Measurements from ENCODE around the gene JMJD4. TPM values are rescaled to one million over a fixed set of nuclear protein-coding genes. Genes with fewer than 3 reads are reported as not detected.

Gene JMJD4
- total and polyA plus RNA-seq, 2 donors (not counting 3 experiments of a cell fraction or from before 2014, with no cell fraction given) = 17.3 to 31.2 TPM

DNA sequence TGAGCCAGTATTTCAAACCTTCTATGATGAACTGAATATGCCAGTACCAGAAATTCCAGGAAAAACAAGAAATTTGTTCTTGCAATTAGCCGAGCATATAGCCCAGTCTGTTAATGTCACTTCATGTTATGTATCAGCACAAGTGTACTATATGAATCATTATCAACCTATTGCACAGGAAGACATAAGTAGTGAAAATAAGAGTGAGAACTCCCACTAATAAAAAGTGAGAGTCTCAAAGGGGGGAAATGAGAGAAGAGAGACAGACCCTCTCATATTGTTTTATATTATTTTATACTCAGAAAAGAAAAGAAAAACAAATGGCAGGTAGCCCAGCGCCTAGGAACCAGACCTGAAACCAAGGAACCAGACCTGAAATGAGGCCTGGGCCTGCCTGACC lies 16.2 kb downstream of the JMJD4 start:
- no peak overlapping the region for H3K27ac ChIP-seq (ENCODE audit: insufficient read depth, low read depth, low read length)
- H3K9me3 ChIP-seq (replicated peaks; ENCODE audit: control insufficient read depth, insufficient read depth, low read length) = no peaks in the 10 kb centered on the region
- H3K4me1 ChIP-seq (ENCODE audit: control insufficient read depth, extremely low read depth, insufficient read depth, low read length) = no peaks in the 10 kb centered on the region
- H3K9me1 ChIP-seq (replicated peaks; ENCODE audit: control insufficient read depth, extremely low read depth, insufficient read depth, low read length) = no peaks in the 10 kb centered on the region
- no peak overlapping the region for H2AFZ ChIP-seq (ENCODE audit: low read depth, low read length)
- no peaks in the 10 kb centered on the region for H3K79me2 ChIP-seq (ENCODE audit: control insufficient read depth, insufficient read depth, low read length)
- FAIRE-seq = no peak
- TF ChIP-seq EZH2 (IDR thresholded peaks at IDR 0.05; ENCODE audit: borderline replicate concordance, low read depth, low read length, severe bottlenecking) (no peak), GATA2 (IDR thresholded peaks at IDR 0.05; ENCODE audit: insufficient read depth, insufficient read length, low read depth, low read length) (no peak), JUN (IDR thresholded peaks at IDR 0.05; ENCODE audit: borderline replicate concordance, insufficient read depth, insufficient read length, low read depth) (no peak)
- TF ChIP-seq, protein P1, sequence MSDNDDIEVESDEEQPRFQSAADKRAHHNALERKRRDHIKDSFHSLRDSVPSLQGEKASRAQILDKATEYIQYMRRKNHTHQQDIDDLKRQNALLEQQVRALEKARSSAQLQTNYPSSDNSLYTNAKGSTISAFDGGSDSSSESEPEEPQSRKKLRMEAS (IDR thresholded peaks at IDR 0.05; ENCODE audit: insufficient read depth, insufficient read length) = no peak
- H3K4me2 ChIP-seq (ENCODE audit: insufficient read depth, low read length) = no peak overlapping the region
- no peaks in the 10 kb centered on the region for H3K27me3 ChIP-seq (ENCODE audit: control insufficient read depth in 2 of 2, insufficient read depth in 2 of 2, low read length in 2 of 2)
- ChIA-PET CTCF (no interaction called here), POLR2A (no interaction called here)
- no peak overlapping the region for H3K9ac ChIP-seq (replicated peaks; ENCODE audit: extremely low read depth, insufficient read depth, low read length)
- dilution Hi-C loops (cut with MboI; ENCODE audit: extremely low pct_ligation_motif_present, low sequenced_read_pairs) = no loop called here
- no peaks in the 10 kb centered on the region for H4K20me1 ChIP-seq (replicated peaks; ENCODE audit: control insufficient read depth, extremely low read depth, insufficient read depth, low read length)
- no peaks in the 10 kb centered on the region for H3K36me3 ChIP-seq (ENCODE audit: control insufficient read depth in 2 of 2, extremely low read depth in 1 of 2, insufficient read depth in 2 of 2, low read length in 2 of 2)
- intact Hi-C loops (cut with micrococcal nuclease) = no loop called here
- no TSS peak for BruUV-seq (replicated peaks)
- no peak for DNase-seq (ENCODE audit: low read depth, low spot score)
- no peak overlapping the region for H3K4me3 ChIP-seq (replicated peaks in 1 of 3; ENCODE audit: insufficient read depth in 1 of 3, low read depth in 1 of 3, low read length in 3 of 3)

DNA sequence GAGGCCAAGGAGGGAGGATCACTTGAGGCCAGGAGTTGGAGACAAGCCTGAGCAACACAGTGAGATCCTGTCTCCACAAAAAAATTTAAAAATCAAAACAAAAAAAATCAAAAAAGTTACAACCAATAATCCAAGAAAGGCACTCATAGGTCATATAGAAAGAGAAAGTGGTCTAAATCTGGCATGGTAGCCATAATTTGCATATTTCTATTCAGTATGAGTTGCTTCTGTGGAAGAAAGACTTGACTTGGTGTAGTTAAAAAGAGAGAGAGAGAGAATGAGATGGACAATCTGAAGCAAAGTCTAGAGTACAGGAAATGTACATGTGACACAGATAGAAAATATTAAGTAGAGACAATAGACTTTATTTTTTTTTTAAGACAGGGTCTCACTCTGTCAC lies 22.5 kb downstream of the JMJD4 start:
- BruUV-seq (replicated peaks) = no TSS peak
- dilution Hi-C loops (cut with MboI; ENCODE audit: extremely low pct_ligation_motif_present, low sequenced_read_pairs) = no loop called here

More for the DNA sequence above, 22.5 kb downstream of the JMJD4 start:
- DNase-seq (ENCODE audit: low read depth, low spot score) = no peak
- H3K4me1 ChIP-seq (ENCODE audit: control insufficient read depth, extremely low read depth, insufficient read depth, low read length) = no peaks in the 10 kb centered on the region
- no peak overlapping the region for H3K4me3 ChIP-seq (replicated peaks in 1 of 3; ENCODE audit: insufficient read depth in 1 of 3, low read depth in 1 of 3, low read length in 3 of 3)
- CTCF ChIA-PET = no interaction called here
- no peaks in the 10 kb centered on the region for H3K36me3 ChIP-seq (ENCODE audit: control insufficient read depth in 2 of 2, extremely low read depth in 1 of 2, insufficient read depth in 2 of 2, low read length in 2 of 2)
- POLR2A ChIA-PET = no interaction called here
- H4K20me1 ChIP-seq (replicated peaks; ENCODE audit: control insufficient read depth, extremely low read depth, insufficient read depth, low read length) = no peaks in the 10 kb centered on the region
- no peak overlapping the region for H3K9ac ChIP-seq (replicated peaks; ENCODE audit: extremely low read depth, insufficient read depth, low read length)
- no peaks in the 10 kb centered on the region for H3K79me2 ChIP-seq (ENCODE audit: control insufficient read depth, insufficient read depth, low read length)
- H2AFZ ChIP-seq (ENCODE audit: low read depth, low read length) = no peak overlapping the region
- no peaks in the 10 kb centered on the region for H3K9me3 ChIP-seq (replicated peaks; ENCODE audit: control insufficient read depth, insufficient read depth, low read length)
- intact Hi-C loops (cut with micrococcal nuclease) = no loop called here
- TF ChIP-seq FOS (IDR thresholded peaks at IDR 0.05; ENCODE audit: borderline replicate concordance, insufficient read depth, low read length) (no peak), MYC (IDR thresholded peaks at IDR 0.05; ENCODE audit: low read depth, low read length) (no peak), EZH2 (IDR thresholded peaks at IDR 0.05; ENCODE audit: borderline replicate concordance, low read depth, low read length, severe bottlenecking) (no peak), POLR2A (IDR thresholded peaks at IDR 0.05; ENCODE audit: low read depth, low read length) (no peak), JUN (IDR thresholded peaks at IDR 0.05; ENCODE audit: borderline replicate concordance, insufficient read depth, insufficient read length, low read depth) (no peak), POLR2AphosphoS5 (IDR thresholded peaks at IDR 0.05; ENCODE audit: insufficient read depth, low read depth, low read length) (no peak), GATA2 (IDR thresholded peaks at IDR 0.05; ENCODE audit: insufficient read depth, insufficient read length, low read depth, low read length) (no peak)
- TF ChIP-seq, protein P1 (IDR thresholded peaks at IDR 0.05; ENCODE audit: insufficient read depth, insufficient read length) = no peak
- TF ChIP-seq, protein P2, sequence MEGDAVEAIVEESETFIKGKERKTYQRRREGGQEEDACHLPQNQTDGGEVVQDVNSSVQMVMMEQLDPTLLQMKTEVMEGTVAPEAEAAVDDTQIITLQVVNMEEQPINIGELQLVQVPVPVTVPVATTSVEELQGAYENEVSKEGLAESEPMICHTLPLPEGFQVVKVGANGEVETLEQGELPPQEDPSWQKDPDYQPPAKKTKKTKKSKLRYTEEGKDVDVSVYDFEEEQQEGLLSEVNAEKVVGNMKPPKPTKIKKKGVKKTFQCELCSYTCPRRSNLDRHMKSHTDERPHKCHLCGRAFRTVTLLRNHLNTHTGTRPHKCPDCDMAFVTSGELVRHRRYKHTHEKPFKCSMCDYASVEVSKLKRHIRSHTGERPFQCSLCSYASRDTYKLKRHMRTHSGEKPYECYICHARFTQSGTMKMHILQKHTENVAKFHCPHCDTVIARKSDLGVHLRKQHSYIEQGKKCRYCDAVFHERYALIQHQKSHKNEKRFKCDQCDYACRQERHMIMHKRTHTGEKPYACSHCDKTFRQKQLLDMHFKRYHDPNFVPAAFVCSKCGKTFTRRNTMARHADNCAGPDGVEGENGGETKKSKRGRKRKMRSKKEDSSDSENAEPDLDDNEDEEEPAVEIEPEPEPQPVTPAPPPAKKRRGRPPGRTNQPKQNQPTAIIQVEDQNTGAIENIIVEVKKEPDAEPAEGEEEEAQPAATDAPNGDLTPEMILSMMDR (IDR thresholded peaks at IDR 0.05; ENCODE audit: extremely low read depth in 1 of 2, insufficient read depth in 1 of 2, low read depth in 1 of 2, low read length in 2 of 2) = no peak
- no peak overlapping the region for H3K27ac ChIP-seq (ENCODE audit: insufficient read depth, low read depth, low read length)
- no peaks in the 10 kb centered on the region for H3K27me3 ChIP-seq (ENCODE audit: control insufficient read depth in 2 of 2, insufficient read depth in 2 of 2, low read length in 2 of 2)
- H3K9me1 ChIP-seq (replicated peaks; ENCODE audit: control insufficient read depth, extremely low read depth, insufficient read depth, low read length) = no peaks in the 10 kb centered on the region
- no peak for FAIRE-seq
- H3K4me2 ChIP-seq (ENCODE audit: insufficient read depth, low read length) = no peak overlapping the region

Data from endothelial cell of umbilical vein (primary cell).